Mucosa of descending colon (tissue), 3 donors: Measurements from ENCODE around the gene ST7L. TPM values are rescaled to one million over a fixed set of nuclear protein-coding genes. Genes with fewer than 3 reads are reported as not detected.
"Not testable (repeated sequence)": the region's sequence is repeated elsewhere in the genome, so short reads cannot be mapped to it uniquely, and the experiment has no call there.

Source experiments
- ATAC-seq: fragments of 200-7000 bp; cut with Tn5 transposase; one replicate; pipeline ENCODE4 v1.9.1; 2020; ENCODE audit warnings: mild to moderate bottlenecking, moderate library complexity
- DNase-seq, 3 donors: peaks; one replicate each; pipeline ENCODE4 v3.0.0-alpha.2; 2020
- H3K36me3 ChIP-seq: fragments of 200-600 bp; one replicate; pipeline ENCODE4 v1.8.0; 2021; ENCODE audit warnings: low read depth, mild to moderate bottlenecking
- H3K4me1 ChIP-seq: fragments of 200-600 bp; one replicate; pipeline ENCODE4 v1.8.0; 2021; ENCODE audit warnings: low read depth, mild to moderate bottlenecking
- H3K4me3 ChIP-seq: fragments of 200-600 bp; one replicate; pipeline ENCODE4 v1.8.0; 2021; ENCODE audit warnings: mild to moderate bottlenecking
- H3K9me3 ChIP-seq: fragments of 200-600 bp; one replicate; pipeline ENCODE4 v1.8.0; 2021; ENCODE audit warnings: mild to moderate bottlenecking
- intact Hi-C, 2 donors: fragments of 100-400 bp; cut with DNase I in 1 of 2; cut with micrococcal nuclease in 1 of 2; formaldehyde crosslinking; loops; one replicate each; pipeline versions ENCODE4 v1.11.0 to v1.11.1; 2022; cut with DNase I, micrococcal nuclease
- total RNA-seq, 3 donors: library from RNA; stranded (reverse); fragmentation: NEBNext Ultra II Directional in 2 of 3; extraction: Animal tissue kit (Norgen Biotek cat#: 25700) in 2 of 3; gene quantifications; one replicate each; pipeline versions ENCODE4 v1.2.1 to v1.2.4, GENCODE V29; 2021 to 2023
- TF ChIP-seq, protein P1 (sequence below): fragments of 200-600 bp; IDR thresholded peaks from one replicate; pipeline ENCODE4 v1.8.0; 2022; ENCODE audit warnings: antibody characterized with exemption, mild to moderate bottlenecking
- donor health status: DM: no; HTN: no; CAD: no; lungs with moderate emphysema.
- donor health status: DM: no; HTN: no; CAD: no.
- donor health status: DM: no; HTN: yes; CAD: no.

The ST7L gene
- total RNA-seq, 3 donors from 2014 or later, result 15.9 to 21.2 (median 21.1) TPM

DNA sequence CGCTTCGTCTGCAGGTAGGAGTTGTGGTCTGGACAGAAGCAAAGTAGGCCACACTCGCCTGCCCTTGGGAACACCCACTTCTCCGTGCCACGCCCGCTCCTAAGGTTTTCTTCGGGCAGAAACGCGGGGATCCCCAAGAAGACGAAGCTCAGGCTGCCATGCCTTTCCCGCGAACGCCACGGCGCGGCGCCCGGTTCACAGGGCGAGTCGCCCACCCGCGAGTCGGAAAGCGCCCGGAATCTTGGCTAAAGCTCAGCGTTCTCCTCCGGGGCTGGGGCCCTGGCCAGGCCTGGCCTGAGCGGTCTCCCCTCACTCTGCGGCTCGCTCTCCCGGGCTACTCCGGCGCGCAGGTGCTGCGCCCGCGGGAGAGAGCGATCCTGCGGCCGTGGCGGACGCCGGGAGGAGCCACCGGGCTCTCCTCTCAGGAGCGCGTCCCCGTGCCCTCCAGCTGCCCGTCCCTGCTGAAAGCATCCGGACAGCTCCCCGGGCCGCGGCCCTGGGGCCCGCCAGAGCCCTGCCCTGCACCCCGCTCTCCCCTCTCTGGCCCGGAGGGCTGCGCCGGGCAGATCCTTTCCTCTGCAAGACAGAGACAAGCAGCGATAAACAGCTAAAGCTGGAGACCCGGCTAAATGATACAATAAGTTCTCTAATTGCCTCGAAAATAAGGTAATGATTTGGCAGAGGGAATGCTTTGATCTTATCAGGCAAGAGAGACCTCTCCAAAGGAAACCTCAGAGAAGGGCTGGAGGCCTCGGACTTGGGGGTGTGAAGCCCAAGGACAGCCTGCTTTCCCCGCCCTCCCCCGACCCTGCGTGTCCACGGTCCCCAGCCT, 116.9 kb downstream of the ST7L start:
- no peaks in the 10 kb centered on the region for H3K9me3 ChIP-seq
- TF ChIP-seq, protein P1, sequence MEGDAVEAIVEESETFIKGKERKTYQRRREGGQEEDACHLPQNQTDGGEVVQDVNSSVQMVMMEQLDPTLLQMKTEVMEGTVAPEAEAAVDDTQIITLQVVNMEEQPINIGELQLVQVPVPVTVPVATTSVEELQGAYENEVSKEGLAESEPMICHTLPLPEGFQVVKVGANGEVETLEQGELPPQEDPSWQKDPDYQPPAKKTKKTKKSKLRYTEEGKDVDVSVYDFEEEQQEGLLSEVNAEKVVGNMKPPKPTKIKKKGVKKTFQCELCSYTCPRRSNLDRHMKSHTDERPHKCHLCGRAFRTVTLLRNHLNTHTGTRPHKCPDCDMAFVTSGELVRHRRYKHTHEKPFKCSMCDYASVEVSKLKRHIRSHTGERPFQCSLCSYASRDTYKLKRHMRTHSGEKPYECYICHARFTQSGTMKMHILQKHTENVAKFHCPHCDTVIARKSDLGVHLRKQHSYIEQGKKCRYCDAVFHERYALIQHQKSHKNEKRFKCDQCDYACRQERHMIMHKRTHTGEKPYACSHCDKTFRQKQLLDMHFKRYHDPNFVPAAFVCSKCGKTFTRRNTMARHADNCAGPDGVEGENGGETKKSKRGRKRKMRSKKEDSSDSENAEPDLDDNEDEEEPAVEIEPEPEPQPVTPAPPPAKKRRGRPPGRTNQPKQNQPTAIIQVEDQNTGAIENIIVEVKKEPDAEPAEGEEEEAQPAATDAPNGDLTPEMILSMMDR, result peak; percentile 43
- H3K4me1 ChIP-seq, result no peaks in the 10 kb centered on the region
- DNase-seq (peak; percentile 77 to 85 (median 84)), ATAC-seq (peak; percentile 83)
- intact Hi-C loops, result loop anchor here in 1 of 2 donors (10.0 kb wide), 1 partner anchor 113 kb away; the partner anchor contains the start of genes CAPZA1 and ST7L
- H3K36me3 ChIP-seq, result no peaks in the 10 kb centered on the region
- H3K4me3 ChIP-seq, result no peak overlapping the region

DNA sequence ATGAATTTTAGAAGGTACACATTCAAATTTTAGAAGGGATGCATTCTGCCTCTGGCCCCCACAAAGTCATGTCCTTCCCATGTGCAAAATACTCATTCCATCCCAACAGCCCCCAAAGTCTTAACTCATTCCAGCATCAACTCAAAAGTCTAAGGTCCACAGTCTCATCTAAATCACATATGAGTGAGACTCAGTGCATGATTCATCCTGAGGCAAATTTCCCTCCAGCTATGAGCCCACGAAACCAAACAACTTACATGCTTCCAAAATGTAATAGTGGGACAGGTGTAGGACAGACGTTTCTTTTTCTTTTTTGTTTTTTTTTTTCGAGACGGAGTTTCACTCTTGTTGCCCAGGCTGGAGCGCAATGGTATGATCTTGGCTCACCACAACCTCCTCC, 122.7 kb downstream of the ST7L start:
- Histone ChIP-seq H3K4me1 (no peaks in the 10 kb centered on the region), H3K4me3 (no peak overlapping the region), H3K9me3 (no peaks in the 10 kb centered on the region), H3K36me3 (no peaks in the 10 kb centered on the region)
- ATAC-seq (no peak), DNase-seq (no peak)
- TF ChIP-seq, protein P1, result no peak
- intact Hi-C loops, result no loop called here

DNA sequence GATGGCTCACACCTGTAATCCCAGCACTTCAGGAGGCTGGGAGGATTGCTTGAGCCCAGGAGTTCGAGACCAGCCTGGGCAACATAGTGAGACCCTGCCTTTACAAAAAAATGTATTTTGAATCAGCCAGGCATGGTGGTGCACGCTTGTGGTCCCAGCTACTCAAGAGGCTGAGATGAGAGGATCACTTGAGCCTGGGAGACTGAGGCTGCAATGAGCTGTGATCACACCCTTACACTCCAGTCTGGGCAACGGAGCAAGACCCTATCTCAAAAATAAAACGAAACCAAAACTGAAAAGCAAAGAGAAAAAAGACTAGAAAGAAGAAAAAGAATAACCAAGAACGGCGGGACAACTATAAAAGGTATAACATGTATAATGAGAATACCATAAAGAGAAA, 125.6 kb downstream of the ST7L start:
- Histone ChIP-seq H3K4me3 (no peak overlapping the region), H3K9me3 (no peaks in the 10 kb centered on the region), H3K4me1 (no peaks in the 10 kb centered on the region), H3K36me3 (no peaks in the 10 kb centered on the region)
- intact Hi-C loops, result no loop called here
- DNase-seq (no peak), ATAC-seq (no peak)
- TF ChIP-seq, protein P1, result no peak

DNA sequence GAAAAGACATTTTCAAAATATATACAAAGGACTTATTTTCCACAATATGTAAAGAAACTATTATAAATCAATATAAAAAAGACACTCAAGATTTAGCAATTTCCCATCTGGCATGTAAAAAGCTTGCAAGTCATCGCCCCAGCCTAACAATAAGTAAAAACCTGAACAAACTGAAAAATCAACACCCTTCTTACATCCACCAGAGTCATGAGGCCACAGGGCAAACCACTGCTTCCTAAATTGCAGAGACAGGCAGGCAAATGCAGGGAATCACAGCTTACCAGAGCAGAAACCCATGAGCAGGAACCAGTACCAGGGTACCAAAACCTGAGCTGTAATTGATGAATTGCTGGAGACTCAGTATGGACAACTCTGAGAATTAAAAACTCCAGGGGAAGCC, 126.9 kb downstream of the ST7L start:
- DNase-seq, result no peak
- ATAC-seq, result no peak
- Histone ChIP-seq H3K4me1 (no peaks in the 10 kb centered on the region), H3K9me3 (no peaks in the 10 kb centered on the region), H3K4me3 (no peak overlapping the region), H3K36me3 (no peaks in the 10 kb centered on the region)
- TF ChIP-seq, protein P1, result no peak
- intact Hi-C loops, result no loop called here

DNA sequence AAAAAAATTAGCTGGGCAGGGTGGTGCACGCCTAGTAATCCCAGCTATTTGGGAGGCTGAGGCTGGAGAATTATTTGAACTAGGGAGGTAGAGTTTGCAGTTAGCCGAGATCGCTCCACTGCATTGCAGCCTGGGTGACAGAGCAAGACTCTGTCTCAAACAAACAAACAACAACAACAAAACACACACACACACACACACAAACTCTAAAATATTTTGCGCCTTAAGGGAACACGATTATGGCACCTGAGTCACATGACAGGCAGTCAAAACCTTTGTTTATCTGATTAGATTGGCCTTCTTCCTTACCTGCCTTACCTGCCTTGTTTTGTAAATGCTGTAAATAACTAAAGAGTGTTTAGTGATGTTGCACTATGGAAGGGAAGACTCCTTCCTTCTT, 130.8 kb downstream of the ST7L start:
- ATAC-seq, result no peak
- intact Hi-C loops, result no loop called here

DNA sequence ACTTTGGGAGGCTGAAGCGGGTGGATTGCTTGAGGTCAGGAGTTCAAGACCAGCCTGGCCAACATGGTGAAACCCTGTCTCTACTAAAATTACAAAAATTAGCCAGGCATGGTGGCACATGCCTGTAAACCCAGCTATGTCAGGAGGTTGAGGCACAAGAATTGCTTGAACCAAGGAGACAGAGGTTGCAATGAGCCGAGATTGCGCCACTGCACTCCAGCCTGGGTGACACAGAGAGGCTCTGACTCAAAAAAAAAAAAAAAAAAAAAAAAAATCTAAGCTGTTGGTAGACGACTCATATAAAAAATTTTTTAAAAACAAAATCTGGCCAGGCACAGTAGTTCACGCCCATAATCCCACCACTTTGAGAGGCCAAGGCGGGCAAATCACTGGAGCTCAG, 131.3 kb downstream of the ST7L start:
- H3K9me3 ChIP-seq, DNase-seq, intact Hi-C loops, H3K36me3 ChIP-seq, H3K4me3 ChIP-seq, ATAC-seq, H3K4me1 ChIP-seq: not testable (repeated sequence)

More for the DNA sequence above, 130.8 kb downstream of the ST7L start:
- H3K36me3 ChIP-seq, result no peaks in the 10 kb centered on the region
- no peak for DNase-seq
- no peak overlapping the region for H3K4me3 ChIP-seq
- no peaks in the 10 kb centered on the region for H3K4me1 ChIP-seq
- TF ChIP-seq, protein P1, result no peak
- no peaks in the 10 kb centered on the region for H3K9me3 ChIP-seq

DNA sequence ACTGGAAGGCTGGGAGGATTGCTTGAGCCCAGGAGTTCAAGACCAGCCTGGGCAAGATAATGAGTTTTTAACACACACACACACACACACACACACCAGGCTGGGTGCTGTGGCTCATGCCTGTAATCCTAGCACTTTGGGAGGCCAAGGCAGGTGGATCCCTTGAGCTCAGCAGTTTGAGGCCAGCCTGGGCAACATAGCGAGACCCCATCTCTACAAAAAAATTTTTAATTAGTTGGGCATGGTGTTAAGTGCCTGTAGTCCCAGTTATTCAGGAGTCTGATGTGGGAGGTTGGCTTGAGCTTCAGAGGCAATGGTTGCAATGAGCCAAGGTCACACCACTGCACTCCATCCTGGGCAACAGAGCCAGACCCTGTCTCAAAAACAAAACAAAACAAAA, 132.9 kb downstream of the ST7L start:
- H3K4me1 ChIP-seq, DNase-seq, H3K4me3 ChIP-seq, H3K9me3 ChIP-seq, H3K36me3 ChIP-seq, intact Hi-C loops, ATAC-seq: not testable (repeated sequence)
